Measurements from ENCODE around the gene PRX. TPM values are rescaled to one million over a fixed set of nuclear protein-coding genes. Genes with fewer than 3 reads are reported as not detected.

Gene PRX
- total and polyA plus RNA-seq, 2 experiments from 2014 or later: 4.2 TPM

- TF ChIP-seq ZNF462 (CRISPR knock-in tag; IDR thresholded peaks at IDR 0.05) (no peak), EZH2phosphoT487 (IDR thresholded peaks at IDR 0.05; ENCODE audit: unreplicated experiment) (no peak), JUNB (IDR thresholded peaks at IDR 0.05; ENCODE audit: unreplicated experiment) (no peak), ZNF331 (CRISPR knock-in tag; IDR thresholded peaks at IDR 0.05; ENCODE audit: low read depth) (no peak), EZH2 (IDR thresholded peaks at IDR 0.05; ENCODE audit: low read depth, unreplicated experiment) (no peak)
Observed at GRCh38 chr19:40396886-40397567, 16.2 kb downstream of the PRX start (continued).

DNA sequence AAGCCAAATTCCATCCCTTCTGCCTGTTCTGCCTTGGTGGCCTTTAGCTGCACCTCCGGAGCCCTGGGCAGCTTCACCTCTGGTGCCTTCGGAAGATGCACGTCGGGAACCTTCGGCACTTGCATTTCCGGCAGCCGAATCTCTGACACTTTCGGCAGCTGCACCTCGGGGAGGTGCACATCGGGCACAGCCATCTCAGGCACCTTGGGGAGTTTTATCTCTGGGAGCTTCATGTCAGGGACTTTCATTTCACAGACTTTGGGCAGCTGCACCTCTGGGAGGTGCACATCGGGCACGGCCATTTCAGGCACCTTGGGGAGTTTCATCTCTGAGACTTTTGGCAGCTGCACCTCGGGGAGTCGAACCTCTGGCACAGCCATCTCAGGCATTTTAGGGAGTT, 17.2 kb downstream of the PRX start:
- ATAC-seq (no peak), DNase-seq (ENCODE audit: low spot score) (no peak)
- peaks cover 16% of the 10 kb centered on the region for H3K27me3 ChIP-seq (ENCODE audit: insufficient read depth)
- no peaks in the 10 kb centered on the region for H3K36me3 ChIP-seq (ENCODE audit: insufficient read depth)
- H3K79me2 ChIP-seq (replicated peaks; ENCODE audit: insufficient read depth): no peaks in the 10 kb centered on the region
- no peak overlapping the region for H3K27ac Mint-ChIP-seq
- no peak overlapping the region for H3K27ac ChIP-seq (ENCODE audit: low read depth)
- no peaks in the 10 kb centered on the region for H3K4me1 ChIP-seq (ENCODE audit: insufficient read depth)
- peaks cover 25% of the 10 kb centered on the region for H3K27me3 Mint-ChIP-seq (ENCODE audit: insufficient read depth, low read depth, poor library complexity)
- no peaks in the 10 kb centered on the region for H3K9me2 ChIP-seq (ENCODE audit: insufficient read depth)
- no peaks in the 10 kb centered on the region for H3K36me3 Mint-ChIP-seq (ENCODE audit: low read depth)
- H3K4me2 ChIP-seq: no peak overlapping the region
- no peaks in the 10 kb centered on the region for H4K20me1 ChIP-seq (replicated peaks; ENCODE audit: insufficient read depth)
- no peak overlapping the region for H3K4me3 ChIP-seq
- H2AFZ ChIP-seq: no peak overlapping the region
- no peaks in the 10 kb centered on the region; the same call in 2 of the 3 replicates for H3K9me3 Mint-ChIP-seq
- no peak overlapping the region for H3K4me3 Mint-ChIP-seq
- H3F3A ChIP-seq (replicated peaks; ENCODE audit: low read depth): peaks cover 4% of the 10 kb centered on the region
- H3K4me1 Mint-ChIP-seq: peaks cover 16% of the 10 kb centered on the region
- TF ChIP-seq EZH2 (IDR thresholded peaks at IDR 0.05; ENCODE audit: low read depth, unreplicated experiment): no peak
- no peak for TF ChIP-seq ETS1 (IDR thresholded peaks at IDR 0.05)
- TF ChIP-seq POLR2AphosphoS5 (IDR thresholded peaks at IDR 0.05; ENCODE audit: low read depth): no peak
- TF ChIP-seq EZH2phosphoT487 (IDR thresholded peaks at IDR 0.05; ENCODE audit: unreplicated experiment): no peak
- no peak for TF ChIP-seq NANOG (IDR thresholded peaks at IDR 0.05; ENCODE audit: borderline replicate concordance)
- TF ChIP-seq ZNF331 (CRISPR knock-in tag; IDR thresholded peaks at IDR 0.05; ENCODE audit: low read depth): no peak
- no peak for TF ChIP-seq REST (IDR thresholded peaks at IDR 0.05; ENCODE audit: unreplicated experiment)
